Measurements from ENCODE around the gene RNH1.

GRCh38 chr11:455566-456147 is 51.4 kb downstream of the RNH1 start:
- TF ChIP-seq, protein P1, sequence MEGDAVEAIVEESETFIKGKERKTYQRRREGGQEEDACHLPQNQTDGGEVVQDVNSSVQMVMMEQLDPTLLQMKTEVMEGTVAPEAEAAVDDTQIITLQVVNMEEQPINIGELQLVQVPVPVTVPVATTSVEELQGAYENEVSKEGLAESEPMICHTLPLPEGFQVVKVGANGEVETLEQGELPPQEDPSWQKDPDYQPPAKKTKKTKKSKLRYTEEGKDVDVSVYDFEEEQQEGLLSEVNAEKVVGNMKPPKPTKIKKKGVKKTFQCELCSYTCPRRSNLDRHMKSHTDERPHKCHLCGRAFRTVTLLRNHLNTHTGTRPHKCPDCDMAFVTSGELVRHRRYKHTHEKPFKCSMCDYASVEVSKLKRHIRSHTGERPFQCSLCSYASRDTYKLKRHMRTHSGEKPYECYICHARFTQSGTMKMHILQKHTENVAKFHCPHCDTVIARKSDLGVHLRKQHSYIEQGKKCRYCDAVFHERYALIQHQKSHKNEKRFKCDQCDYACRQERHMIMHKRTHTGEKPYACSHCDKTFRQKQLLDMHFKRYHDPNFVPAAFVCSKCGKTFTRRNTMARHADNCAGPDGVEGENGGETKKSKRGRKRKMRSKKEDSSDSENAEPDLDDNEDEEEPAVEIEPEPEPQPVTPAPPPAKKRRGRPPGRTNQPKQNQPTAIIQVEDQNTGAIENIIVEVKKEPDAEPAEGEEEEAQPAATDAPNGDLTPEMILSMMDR (IDR thresholded peaks at IDR 0.05), result no peak
- TF ChIP-seq POLR2A (IDR thresholded peaks at IDR 0.05), result no peak

All from thyroid gland (tissue), 4 donors.